ENCODE results near the gene SERGEF.

The SERGEF gene

DNA sequence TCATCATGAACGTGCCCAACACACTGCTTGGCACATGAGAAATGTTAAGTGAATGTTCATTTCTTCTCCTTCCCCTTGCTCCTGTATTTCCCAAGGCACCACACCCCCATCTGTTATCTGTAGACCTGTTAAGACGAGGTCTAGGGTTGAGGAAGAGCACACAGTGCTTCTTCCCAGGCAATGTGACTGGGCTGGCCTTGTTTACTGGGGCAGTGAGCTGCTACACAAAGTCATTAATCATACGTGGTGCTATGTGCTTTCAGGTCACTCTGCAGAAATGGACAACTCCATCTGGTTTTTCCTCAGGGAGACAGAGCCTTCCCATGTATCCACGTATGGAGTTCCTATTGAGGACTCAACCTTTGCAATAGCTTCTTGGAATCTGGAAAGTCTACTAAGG lies 159.6 kb downstream of the SERGEF start:
- DNase-seq = no peak

DNA sequence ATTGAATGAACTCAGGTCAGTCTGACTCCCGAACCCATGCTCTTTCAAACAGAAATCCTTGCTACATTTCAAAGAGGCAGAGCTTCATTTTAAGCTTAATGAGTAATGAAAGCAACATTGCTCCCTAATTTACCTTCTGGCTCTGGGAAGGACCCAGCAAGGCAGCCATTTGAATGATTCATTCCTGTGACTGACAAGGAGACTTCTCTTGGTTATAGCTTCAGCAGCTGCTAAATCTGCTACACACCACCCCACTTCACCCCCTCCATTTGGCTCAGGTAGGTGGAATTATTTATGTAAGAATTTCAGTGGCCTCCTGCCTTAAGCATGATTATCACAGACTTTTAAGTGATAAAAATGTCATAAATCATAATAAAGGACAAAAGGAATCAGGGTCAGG lies 160.6 kb downstream of the SERGEF start:
- no peak for DNase-seq

DNA sequence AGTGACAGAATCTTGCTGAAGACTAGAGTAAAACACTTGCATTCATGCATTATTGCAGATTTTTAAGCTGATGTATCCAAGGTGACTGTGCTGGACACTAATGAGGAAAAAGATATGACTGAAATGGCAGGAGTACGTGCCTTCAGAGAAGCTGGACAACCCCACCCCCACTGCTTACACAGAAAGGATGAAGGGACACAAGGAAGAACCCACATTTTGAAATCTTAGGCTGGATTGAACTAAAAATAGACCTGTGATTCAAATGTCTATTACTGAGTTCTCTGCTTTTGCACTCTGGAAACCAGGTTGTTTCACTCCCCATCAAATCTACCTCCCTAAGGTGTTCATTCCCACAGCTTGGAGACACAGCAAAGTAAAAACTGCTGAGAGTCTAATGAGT lies 161.2 kb downstream of the SERGEF start:
- DNase-seq = no peak

GRCh38 chr11:17850336-17850735 lies 162.5 kb downstream of the SERGEF start:
- DNase-seq = peak in 1 of 2 experiments; percentile 34

- DNase-seq = no peak
Observed at GRCh38 chr11:17848715-17849114, 164.1 kb downstream of the SERGEF start.

GRCh38 chr11:17846852-17847453 lies 165.9 kb downstream of the SERGEF start:
- DNase-seq = peak in 1 of 2 experiments; percentile 15

- no peak for DNase-seq
Observed at GRCh38 chr11:17845431-17845881, 167.4 kb downstream of the SERGEF start.

DNA sequence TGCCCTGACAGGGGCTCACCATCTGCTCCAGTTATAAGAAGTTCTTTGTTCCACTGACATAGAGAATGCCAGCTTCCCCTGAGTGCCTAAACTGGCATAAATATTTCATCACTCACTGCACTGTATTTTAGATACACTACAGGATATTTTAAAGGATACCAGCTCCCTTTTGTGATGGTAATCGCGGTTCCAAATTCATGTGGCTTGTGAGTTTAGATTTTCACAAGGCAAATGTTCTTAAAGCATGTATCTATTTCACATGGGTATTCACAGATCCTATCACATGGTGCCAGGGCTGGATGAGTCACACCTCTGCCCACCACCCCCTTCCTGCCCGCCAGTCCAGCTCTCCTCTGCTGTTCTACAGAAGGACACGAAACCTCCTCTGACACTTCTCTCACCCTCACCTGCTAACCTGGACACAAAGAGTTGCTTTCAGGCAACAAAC lies 172.7 kb downstream of the SERGEF start:
- DNase-seq = no peak

- DNase-seq = no peak
Observed at GRCh38 chr11:17839450-17839849, 173.4 kb downstream of the SERGEF start.

DNA sequence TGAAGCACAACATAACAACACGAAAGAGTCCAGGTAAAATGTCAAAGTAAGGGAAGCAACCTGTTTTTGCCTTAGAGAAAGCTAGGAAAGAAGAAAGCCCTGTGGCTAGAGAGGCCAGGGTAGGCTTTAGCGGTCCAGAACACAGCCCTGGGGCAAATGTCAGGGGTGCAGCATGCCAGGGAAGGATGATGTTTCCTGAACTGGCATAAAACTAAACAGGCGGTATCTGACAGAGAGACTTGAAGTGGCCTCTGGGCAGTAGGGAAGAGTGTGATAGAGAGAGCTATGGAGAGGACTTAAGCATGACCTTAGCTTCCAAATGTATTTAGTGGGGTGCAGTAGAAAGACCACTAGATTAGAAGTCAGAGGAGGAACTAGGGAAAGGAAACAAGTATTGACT lies 174.7 kb downstream of the SERGEF start:
- no peak for DNase-seq

- no peak for DNase-seq
Observed at GRCh38 chr11:17831883-17832282, 181.0 kb downstream of the SERGEF start.

DNA sequence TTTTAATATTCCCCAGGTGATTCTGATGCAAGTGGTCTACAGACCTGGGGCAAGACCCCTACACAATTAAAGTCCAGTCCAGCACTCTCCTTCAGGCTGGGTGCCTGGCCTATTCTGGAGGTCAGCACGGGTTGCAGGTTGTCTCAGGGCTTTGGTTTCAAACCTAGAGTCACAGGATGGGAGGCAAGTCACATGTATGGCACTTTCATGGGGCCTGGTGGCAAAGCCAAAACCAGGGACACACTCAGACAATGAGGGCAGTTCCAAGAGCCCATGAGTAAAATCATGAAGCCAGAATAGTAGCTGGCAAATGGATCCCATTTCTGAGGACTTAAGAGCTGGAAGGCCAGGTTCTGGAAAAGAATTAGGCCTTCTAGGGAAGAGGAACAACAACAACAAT lies 181.6 kb downstream of the SERGEF start:
- DNase-seq = no peak

GRCh38 chr11:17828311-17828751 lies 184.5 kb downstream of the SERGEF start:
- no peak for DNase-seq

- no peak for DNase-seq
Observed at GRCh38 chr11:17827006-17827405, 185.8 kb downstream of the SERGEF start.

DNA sequence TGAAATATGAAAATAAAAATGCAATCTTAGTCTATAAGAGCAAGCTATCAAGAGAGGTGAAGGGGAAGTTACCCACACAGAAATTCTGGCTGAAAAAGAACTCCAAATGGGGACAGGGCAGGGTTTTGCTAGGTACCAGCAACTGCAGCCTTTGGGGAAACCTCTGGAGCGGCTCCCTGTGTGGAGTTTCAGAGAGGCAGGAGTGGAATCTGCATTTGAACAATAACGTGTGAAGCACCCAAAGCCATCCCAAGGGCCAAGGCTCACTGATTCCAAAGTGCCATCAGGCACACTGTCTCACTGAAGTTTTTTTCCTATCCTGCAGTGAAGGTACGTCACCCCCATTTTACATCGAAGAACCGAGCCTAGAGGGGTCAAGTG lies 190.5 kb downstream of the SERGEF start:
- no peak for DNase-seq

- no peak for DNase-seq
Observed at GRCh38 chr11:17821648-17822400, 191.0 kb downstream of the SERGEF start.

DNA sequence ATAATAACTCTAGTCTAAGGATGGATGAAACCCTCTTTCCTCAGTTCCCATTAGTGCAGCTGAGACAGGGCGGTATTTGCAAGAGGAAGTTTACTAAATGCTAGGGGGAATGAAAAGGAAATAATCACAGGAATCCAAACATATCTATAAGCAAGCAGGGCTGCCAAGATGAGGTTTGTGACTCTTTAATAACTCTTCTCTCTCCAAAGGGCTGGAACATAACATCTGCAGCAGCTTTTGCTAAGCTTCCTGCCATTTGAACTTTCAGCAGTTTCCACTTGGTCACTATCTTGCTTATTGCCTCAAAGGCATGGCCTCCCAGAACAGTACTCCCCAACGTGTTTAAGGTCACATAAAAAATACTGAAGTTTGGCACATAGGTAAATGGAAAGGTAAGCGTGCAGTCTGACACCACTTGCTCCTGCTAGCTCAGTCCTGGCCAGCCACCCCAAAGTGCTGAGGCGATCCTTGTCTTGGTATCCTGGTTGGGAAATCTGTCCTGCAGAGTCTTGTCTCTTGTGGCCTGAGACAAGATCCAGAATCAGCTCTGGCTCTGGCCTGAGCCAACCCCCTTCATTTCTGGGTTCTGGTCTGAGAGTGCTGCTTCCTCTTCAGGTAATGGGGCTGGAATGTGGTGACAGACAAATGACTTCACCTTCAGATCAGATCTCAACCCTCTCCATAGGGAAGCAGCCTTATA lies 196.5 kb downstream of the SERGEF start:
- DNase-seq = no peak

GRCh38 chr11:17814546-17814945 lies 198.3 kb downstream of the SERGEF start:
- DNase-seq = no peak

- DNase-seq = no peak
Observed at GRCh38 chr11:17813391-17814059, 199.3 kb downstream of the SERGEF start.

- no peak for DNase-seq
Observed at GRCh38 chr11:17812865-17813187, 200.0 kb downstream of the SERGEF start.

DNA sequence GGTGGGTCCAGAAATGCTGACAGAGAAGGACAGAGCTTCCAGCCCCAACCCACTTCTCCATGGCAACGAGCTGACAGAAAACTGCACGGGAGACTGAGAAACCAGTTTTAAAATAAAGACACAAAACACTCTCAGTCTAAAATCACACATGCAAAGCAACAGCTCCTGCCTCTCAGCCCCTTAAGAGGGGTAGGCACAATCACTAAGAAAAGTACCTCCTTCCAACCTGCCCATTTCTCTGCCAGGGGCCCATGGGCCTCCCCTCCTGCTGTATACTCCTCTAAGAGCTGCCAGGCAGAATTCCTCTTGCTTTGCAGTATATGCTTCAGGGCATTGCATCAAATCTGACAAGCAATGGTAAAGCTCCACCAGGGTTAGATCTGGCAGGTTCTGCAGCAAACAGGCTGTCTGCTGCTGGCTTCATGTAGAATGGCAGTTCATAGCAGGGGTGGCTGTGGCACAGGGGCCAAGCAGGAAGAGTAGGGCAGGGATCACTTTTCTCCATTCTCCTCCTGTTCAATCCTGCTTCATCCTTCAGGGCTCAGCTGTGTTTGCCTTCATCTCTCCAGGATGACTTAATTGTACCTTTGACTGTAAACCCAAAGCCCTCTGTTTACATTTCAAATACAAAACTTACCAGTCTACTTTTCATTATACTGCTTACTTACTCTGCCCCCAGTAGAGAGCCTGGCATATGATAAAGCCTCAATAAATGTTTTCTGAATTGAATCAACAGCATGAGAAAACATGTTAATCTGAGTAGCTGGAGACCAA lies 200.6 kb downstream of the SERGEF start:
- peak in 1 of 2 experiments; percentile 27 for DNase-seq

GRCh38 chr11:17811352-17811751 lies 201.5 kb downstream of the SERGEF start:
- no peak for DNase-seq

DNA sequence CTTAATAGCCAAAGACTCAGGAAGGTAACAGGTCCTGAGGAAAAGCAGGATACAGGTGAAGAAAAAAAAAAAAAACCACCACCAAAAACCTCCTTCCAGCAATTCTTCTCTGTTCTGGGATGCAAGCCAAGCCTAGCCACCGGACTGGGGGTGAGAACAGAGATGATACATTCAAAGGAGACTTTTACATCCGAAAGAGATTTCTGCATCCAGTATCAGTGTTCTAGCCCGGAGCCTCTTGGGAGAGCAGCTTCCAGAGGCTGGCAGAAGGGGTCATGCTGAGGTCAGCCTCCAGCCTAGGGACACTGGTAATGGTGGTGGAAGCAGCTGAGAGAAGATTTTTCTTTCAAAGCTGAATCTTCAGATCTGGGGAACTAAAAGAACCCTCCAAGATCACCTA lies 202.1 kb downstream of the SERGEF start:
- DNase-seq = no peak

All from NCI-H446 (cell line).